HG03064 (cell line): ENCODE results near the gene HMGXB3.
"Not testable (repeated sequence)": the region's sequence is repeated elsewhere in the genome, so short reads cannot be mapped to it uniquely, and the experiment has no call there.

Source experiments
- ATAC-seq: cut with Tn5 transposase; IDR thresholded peaks from one replicate; pipeline ENCODE4 v1.9.1; 2021; ENCODE audit warnings: low read depth; ENCODE audit not compliant: unreplicated experiment

HMGXB3 gene

GRCh38 chr5:150016537-150016936, 16.0 kb downstream of the HMGXB3 start:
- no peak for ATAC-seq

GRCh38 chr5:150017226-150018005, 16.9 kb downstream of the HMGXB3 start:
- no peak for ATAC-seq

GRCh38 chr5:150020249-150020648, 19.7 kb downstream of the HMGXB3 start:
- ATAC-seq, result no peak

GRCh38 chr5:150021491-150022157, 21.1 kb downstream of the HMGXB3 start:
- no peak for ATAC-seq

- no peak for ATAC-seq
These were observed 21.6 kb downstream of the HMGXB3 start for GRCh38 chr5:150022158-150022531.

- ATAC-seq, result no peak
These were observed 22.1 kb downstream of the HMGXB3 start for GRCh38 chr5:150022681-150023080.

- no peak for ATAC-seq
These were observed 22.6 kb downstream of the HMGXB3 start for GRCh38 chr5:150023136-150023535.

- no peak for ATAC-seq
These were observed 23.9 kb downstream of the HMGXB3 start for GRCh38 chr5:150024346-150024984.

GRCh38 chr5:150026682-150027172, 26.2 kb downstream of the HMGXB3 start:
- ATAC-seq, result no peak

GRCh38 chr5:150028047-150028446, 27.5 kb downstream of the HMGXB3 start:
- ATAC-seq, result not testable (repeated sequence)

- ATAC-seq, result no peak
These were observed 32.8 kb downstream of the HMGXB3 start for GRCh38 chr5:150033334-150033733.

GRCh38 chr5:150034662-150035061, 34.1 kb downstream of the HMGXB3 start:
- no peak for ATAC-seq

- peak; percentile 72 for ATAC-seq
These were observed 34.8 kb downstream of the HMGXB3 start for GRCh38 chr5:150035139-150035895.

GRCh38 chr5:150036513-150036912, 36.0 kb downstream of the HMGXB3 start:
- ATAC-seq, result no peak

- no peak for ATAC-seq
These were observed 38.0 kb downstream of the HMGXB3 start for GRCh38 chr5:150038547-150038946.

- no peak for ATAC-seq
These were observed 41.9 kb downstream of the HMGXB3 start for GRCh38 chr5:150042459-150042858.

GRCh38 chr5:150043657-150044328, 43.3 kb downstream of the HMGXB3 start:
- no peak for ATAC-seq

- no peak for ATAC-seq
These were observed 43.8 kb downstream of the HMGXB3 start for GRCh38 chr5:150044329-150044681.

- no peak for ATAC-seq
These were observed 44.2 kb downstream of the HMGXB3 start for GRCh38 chr5:150044712-150045111.

- no peak for ATAC-seq
These were observed 45.0 kb downstream of the HMGXB3 start for GRCh38 chr5:150045549-150045948.
